GM12878 (cell line): ENCODE results near the gene SMARCA4. TPM values are rescaled to one million over a fixed set of nuclear protein-coding genes. Genes with fewer than 3 reads are reported as not detected.

Source experiments
- ATAC-seq: fragments of 200-7000 bp; cut with Tn5 transposase; 3 replicates; pipeline ENCODE4 v1.9.1; 2020; ENCODE audit warnings: mild to moderate bottlenecking, moderate library complexity
- BruUV-seq: library from RNA; stranded (reverse); fragments of 400-500 nt; replicated peaks from 2 replicates; lab custom pipeline; 2021; lab: Mats Ljungman, UMichigan
- CTCF ChIA-PET: fragments of 300-600 bp; sonication (Branson Sonifier 250); formaldehyde crosslinking; extraction: SDS; loops from one replicate; lab custom pipeline; 2021; ENCODE audit warnings: inconsistent platforms; lab: Yijun Ruan, JAX
- POLR2A ChIA-PET: fragments of 350-600 bp; formaldehyde crosslinking; extraction: SDS; loops from one replicate; lab custom pipeline; 2021; ENCODE audit warnings: inconsistent platforms; lab: Charles Lee
- RAD21 ChIA-PET: fragments of 300-600 bp; sonication (Branson Sonifier 250); formaldehyde crosslinking; loops from one replicate; lab custom pipeline; 2023; ENCODE audit warnings: antibody characterized with exemption; ENCODE audit not compliant: unreplicated experiment; lab: Charles Lee
- SMC1A ChIA-PET: fragments of 300-600 bp; sonication (Branson Sonifier 250); formaldehyde crosslinking; loops from one replicate; lab custom pipeline; 2023; ENCODE audit not compliant: unreplicated experiment, uncharacterized antibody; lab: Charles Lee
- DNase-seq: peaks from one replicate; pipeline ENCODE4 v3.0.0-alpha.2; 2011; ENCODE audit warnings: low read depth, low spot score
- FAIRE-seq: peaks from 3 replicates; lab custom pipeline; 2011; peaks lifted over from hg19 to GRCh38; lab: Jason Lieb, UNC
- H2AFZ ChIP-seq: 2 replicates; pipeline ENCODE4 v1.6.0; 2011; ENCODE audit warnings: low read depth, low read length, control low read depth; ENCODE audit not compliant: control insufficient read depth
- H3K27ac ChIP-seq: 2 replicates; pipeline ENCODE4 v1.5.1; 2011; ENCODE audit warnings: control low read depth; ENCODE audit not compliant: control insufficient read depth, insufficient read depth
- H3K27me3 ChIP-seq, 2 experiments: replicated peaks in 1 of 2; 2 replicates each; pipeline versions ENCODE4 v1.6.0 to v1.6.1; 2011; ENCODE audit warnings: low read length in 1 of 2; ENCODE audit not compliant: control insufficient read depth in 2 of 2, insufficient read depth in 2 of 2
- H3K36me3 ChIP-seq, 2 experiments: 2 replicates each; pipeline ENCODE4 v1.5.1; 2011; ENCODE audit warnings: low read length in 1 of 2; ENCODE audit not compliant: control insufficient read depth in 2 of 2, insufficient read depth in 2 of 2
- H3K4me1 ChIP-seq: 2 replicates; pipeline ENCODE4 v1.6.1; 2011; ENCODE audit warnings: mild to moderate bottlenecking, low read length, moderate library complexity, mixed read lengths; ENCODE audit not compliant: control insufficient read depth, insufficient read depth
- H3K4me2 ChIP-seq: 2 replicates; pipeline ENCODE4 v1.6.0; 2011; ENCODE audit warnings: control low read depth; ENCODE audit not compliant: control insufficient read depth, insufficient read depth
- H3K4me3 ChIP-seq: fragments of 200-600 bp; sonication (generic); 2 replicates; pipeline ENCODE4 v1.5.1; 2016
- H3K79me2 ChIP-seq: 2 replicates; pipeline ENCODE4 v1.6.0; 2011; ENCODE audit warnings: low read length; ENCODE audit not compliant: control insufficient read depth, insufficient read depth
- H3K9ac ChIP-seq: 2 replicates; pipeline ENCODE4 v1.8.0; 2011; ENCODE audit warnings: low read length, control low read depth, mixed read lengths; ENCODE audit not compliant: control insufficient read depth, insufficient read depth
- H3K9me3 ChIP-seq: replicated peaks from 3 replicates; pipeline ENCODE4 v1.5.1; 2011; ENCODE audit warnings: mild to moderate bottlenecking, low read length; ENCODE audit not compliant: control insufficient read depth, insufficient read depth
- H4K20me1 ChIP-seq: 2 replicates; pipeline ENCODE4 v1.6.0; 2011; ENCODE audit not compliant: control insufficient read depth, insufficient read depth
- ASH2L ChIP-seq: fragments of 300-600, 200-600 bp; sonication (generic); IDR thresholded peaks from 2 replicates; pipeline ENCODE4 v1.6.1; 2017; ENCODE audit warnings: low read depth, mild to moderate bottlenecking, borderline replicate concordance
- BHLHE40 ChIP-seq, 2 experiments: fragments of 450-650 bp in 1 of 2; IDR thresholded peaks; 2 replicates each; pipeline ENCODE4 v1.6.1; 2011 to 2017; ENCODE audit warnings: low read depth in 2 of 2, borderline replicate concordance in 1 of 2, improper control_type of control experiment in 1 of 2, low read length in 1 of 2, mild to moderate bottlenecking in 1 of 2
- CHD2 ChIP-seq: IDR thresholded peaks from 2 replicates; pipeline ENCODE4 v1.6.1; 2011; ENCODE audit warnings: low read depth, low read length, improper control_type of control experiment, borderline replicate concordance
- CREM ChIP-seq: IDR thresholded peaks from 2 replicates; pipeline ENCODE4 v1.6.1; 2014; ENCODE audit warnings: antibody characterized with exemption, low read depth
- EP300 ChIP-seq, 2 experiments: fragments of 150-350 bp in 1 of 2; IDR thresholded peaks; 2 replicates each; pipeline ENCODE4 v1.6.1; 2011 to 2012; ENCODE audit warnings: low read depth in 2 of 2, low read length in 2 of 2, borderline replicate concordance in 1 of 2, improper control_type of control experiment in 1 of 2, inconsistent platforms in 1 of 2; ENCODE audit not compliant: control insufficient read depth in 1 of 2
- GABPA ChIP-seq: IDR thresholded peaks from 2 replicates; pipeline ENCODE4 v1.6.1; 2014; ENCODE audit warnings: antibody characterized with exemption, low read depth, mild to moderate bottlenecking, inconsistent platforms
- NBN ChIP-seq: fragments of 450-650 bp; IDR thresholded peaks from 2 replicates; pipeline ENCODE4 v1.6.1; 2016
- NR2F1 ChIP-seq: fragments of 450-650 bp; conservative IDR thresholded peaks from 2 replicates; pipeline ENCODE4 v1.6.1; 2017; ENCODE audit warnings: mild to moderate bottlenecking
- PAX5 ChIP-seq: IDR thresholded peaks from 2 replicates; pipeline ENCODE4 v1.6.1; 2011; ENCODE audit warnings: low read depth, low read length, borderline replicate concordance
- PBX3 ChIP-seq: IDR thresholded peaks from 2 replicates; pipeline ENCODE4 v1.6.1; 2011; ENCODE audit warnings: mild to moderate bottlenecking, low read depth, low read length, moderate library complexity; ENCODE audit not compliant: insufficient replicate concordance
- RAD51 ChIP-seq: fragments of 450-650 bp; IDR thresholded peaks from 2 replicates; pipeline ENCODE4 v1.6.1; 2016; ENCODE audit warnings: moderate library complexity, mild to moderate bottlenecking, inconsistent platforms
- SMC3 ChIP-seq: IDR thresholded peaks from 2 replicates; pipeline ENCODE4 v1.6.1; 2011; ENCODE audit warnings: low read length, improper control_type of control experiment, borderline replicate concordance
- SREBF2 ChIP-seq: IDR thresholded peaks from 2 replicates; pipeline ENCODE4 v1.6.1; 2012; ENCODE audit warnings: mild to moderate bottlenecking, low read length
- TARDBP ChIP-seq: IDR thresholded peaks from 2 replicates; pipeline ENCODE4 v1.6.1; 2016; ENCODE audit warnings: borderline replicate concordance
- TCF12 ChIP-seq: IDR thresholded peaks from 2 replicates; pipeline ENCODE4 v1.6.1; 2011; ENCODE audit warnings: low read depth, mild to moderate bottlenecking, low read length
- TCF3 ChIP-seq: IDR thresholded peaks from 2 replicates; pipeline ENCODE4 v1.6.1; 2012; ENCODE audit warnings: low read depth, mild to moderate bottlenecking, low read length, borderline replicate concordance; ENCODE audit not compliant: insufficient read depth
- TCF7 ChIP-seq: IDR thresholded peaks from 2 replicates; pipeline ENCODE4 v1.6.1; 2014; ENCODE audit warnings: antibody characterized with exemption, borderline replicate concordance
- ZNF217 ChIP-seq: fragments of 450-650 bp; IDR thresholded peaks from 2 replicates; pipeline ENCODE4 v1.6.1; 2017; ENCODE audit warnings: antibody characterized with exemption, mild to moderate bottlenecking
- WGBS: methylation state at CpG from one replicate; pipeline ENCODE4 v1.1.6; 2016; ENCODE audit warnings: low lambda C conversion rate; ENCODE audit not compliant: insufficient replicate concordance, insufficient coverage; ENCODE audit errors: missing lambda C conversion rate; 5-methylcytosine and 5-hydroxymethylcytosine counted together
- in situ Hi-C: fragments of 300-500 bp; cut with MboI; formaldehyde crosslinking; loops from 9 replicates; pipeline ENCODE4 v1.14.3; 2018; ENCODE audit warnings: mixed read lengths
- intact Hi-C: fragments of 100-400 bp; cut with micrococcal nuclease; formaldehyde crosslinking; loops from one replicate; pipeline ENCODE4 v1.14.2; 2022; ENCODE audit not compliant: unreplicated experiment
- polyA plus RNA-seq, 11 experiments: library from polyadenylated mRNA; depleted of rRNA in 4 of 11; unstranded in 6 of 11; stranded (reverse) in 5 of 11; fragments of >200 nt; fragmentation: Nextera tagmentation in 4 of 11; fragmentation: Illumina TruSeq in 1 of 11; extraction: Ambion mirVana in 4 of 11; extraction: Trizol in 1 of 11; gene quantifications; 1 replicate in 1 of 11; 2 replicates in 10 of 11; pipeline versions ENCODE4 v1.2.1 to v1.2.3, GENCODE V29; 2011 to 2016; ENCODE audit warnings: inconsistent platforms in 2 of 11, missing spikeins in 2 of 11, low read depth in 1 of 11
- total RNA-seq, 4 experiments: library from RNA; depleted of rRNA in 3 of 4; stranded (reverse); fragments of >200 nt in 3 of 4; fragmentation: Illumina TruSeq in 1 of 4; extraction: Trizol in 1 of 4; gene quantifications; 2 replicates each; pipeline versions ENCODE4 v1.2.1 to v1.2.3, GENCODE V29; 2013 to 2021
- TF ChIP-seq, protein P1 (sequence below): fragments of 450-650 bp; conservative IDR thresholded peaks from 2 replicates; pipeline ENCODE4 v1.6.1; 2017; ENCODE audit warnings: mild to moderate bottlenecking, moderate library complexity
- TF ChIP-seq, protein P2 (sequence below): fragments of 450-650 bp; IDR thresholded peaks from 2 replicates; pipeline ENCODE4 v1.6.1; 2016; ENCODE audit warnings: mild to moderate bottlenecking

Gene SMARCA4
- total and polyA plus RNA-seq, 10 of the 15 experiments (the other 5 are each of a cell fraction or from before 2014, with no cell fraction given) = 22.4 to 175 (median 57.4) TPM

GRCh38 chr19:10968527-10969135 lies 7.8 kb downstream of the SMARCA4 start:
- ChIA-PET POLR2A (interaction anchor here (0.6 to 1.6 kb wide), 8 partner anchors 10 to 124 kb away, joined by 3 to 6 read pairs (median 5); no protein-coding TSS in a partner anchor), RAD21 (interaction anchor here (0.6 to 3.5 kb wide), 6 partner anchors 14 to 91 kb away, joined by 3 to 30 read pairs (median 4); no protein-coding TSS in a partner anchor), SMC1A (interaction anchor here (2.4 to 2.9 kb wide), 2 partner anchors 14 to 27 kb away, joined by 12 to 13 read pairs; no protein-coding TSS in a partner anchor), CTCF (interaction anchor here (0.6 to 3.5 kb wide), 9 partner anchors 11 to 238 kb away, joined by 3 to 39 read pairs (median 6); no protein-coding TSS in a partner anchor)
- 4% methylated on average over 10 of the region's 10 CpGs for WGBS
- Histone ChIP-seq H4K20me1 (peaks cover 4% of the 10 kb centered on the region; the same call in 1 of the 2 replicates), H3K9me3 (no peaks in the 10 kb centered on the region; the same call in 2 of the 3 replicates), H3K4me3 (peak overlapping the region; percentile 50), H3K27me3 (no peaks in the 10 kb centered on the region), H3K9ac (peak overlapping the region; percentile 55), H3K4me1 (peaks cover 41% of the 10 kb centered on the region), H3K79me2 (peaks cover 88% of the 10 kb centered on the region), H3K27ac (peak overlapping the region; percentile 50), H3K36me3 (peaks cover 0 to 2% of the 10 kb centered on the region in 2 experiments; a peak in 1 of 4 replicates), H3K4me2 (peak overlapping the region; percentile 80), H2AFZ (no peak overlapping the region)
- FAIRE-seq (no peak), DNase-seq (peak; percentile 41), ATAC-seq (peak; percentile 74)
- no TSS peak for BruUV-seq
- intact Hi-C loops = no loop called here
- in situ Hi-C loops = no loop called here
- TF ChIP-seq EP300 (IDR thresholded peaks at IDR 0.05; ENCODE audit: borderline replicate concordance in 1 of 2, control insufficient read depth in 1 of 2, low read depth in 2 of 2, low read length in 2 of 2) (no peak), GABPA (no peak), TCF12 (peak; percentile 88), TCF3 (peak; percentile 90), BHLHE40 (IDR thresholded peaks at IDR 0.05; ENCODE audit: borderline replicate concordance in 1 of 2, low read depth in 2 of 2, low read length in 1 of 2) (peak in 1 of 2 experiments; percentile 46; a peak in 1 of 4 replicates), TCF7 (no peak), PAX5 (peak; percentile 91), CREM (0 out of 2 replicates have a peak, but pooled peaks have one; percentile 56), SREBF2 (no peak), TARDBP (no peak), SMC3 (no peak; the same call in 1 of the 2 replicates), CHD2 (no peak), ZNF217 (no peak), PBX3 (peak; percentile 19), ASH2L (no peak), NBN (0 out of 2 replicates have a peak, but pooled peaks have one; percentile 21), NR2F1 (peak; percentile 15; the same call in 1 of the 2 replicates), RAD51 (no peak)
- TF ChIP-seq, protein P1, sequence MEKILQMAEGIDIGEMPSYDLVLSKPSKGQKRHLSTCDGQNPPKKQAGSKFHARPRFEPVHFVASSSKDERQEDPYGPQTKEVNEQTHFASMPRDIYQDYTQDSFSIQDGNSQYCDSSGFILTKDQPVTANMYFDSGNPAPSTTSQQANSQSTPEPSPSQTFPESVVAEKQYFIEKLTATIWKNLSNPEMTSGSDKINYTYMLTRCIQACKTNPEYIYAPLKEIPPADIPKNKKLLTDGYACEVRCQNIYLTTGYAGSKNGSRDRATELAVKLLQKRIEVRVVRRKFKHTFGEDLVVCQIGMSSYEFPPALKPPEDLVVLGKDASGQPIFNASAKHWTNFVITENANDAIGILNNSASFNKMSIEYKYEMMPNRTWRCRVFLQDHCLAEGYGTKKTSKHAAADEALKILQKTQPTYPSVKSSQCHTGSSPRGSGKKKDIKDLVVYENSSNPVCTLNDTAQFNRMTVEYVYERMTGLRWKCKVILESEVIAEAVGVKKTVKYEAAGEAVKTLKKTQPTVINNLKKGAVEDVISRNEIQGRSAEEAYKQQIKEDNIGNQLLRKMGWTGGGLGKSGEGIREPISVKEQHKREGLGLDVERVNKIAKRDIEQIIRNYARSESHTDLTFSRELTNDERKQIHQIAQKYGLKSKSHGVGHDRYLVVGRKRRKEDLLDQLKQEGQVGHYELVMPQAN = 0 out of 2 replicates have a peak, but pooled peaks have one; percentile 14
- TF ChIP-seq, protein P2, sequence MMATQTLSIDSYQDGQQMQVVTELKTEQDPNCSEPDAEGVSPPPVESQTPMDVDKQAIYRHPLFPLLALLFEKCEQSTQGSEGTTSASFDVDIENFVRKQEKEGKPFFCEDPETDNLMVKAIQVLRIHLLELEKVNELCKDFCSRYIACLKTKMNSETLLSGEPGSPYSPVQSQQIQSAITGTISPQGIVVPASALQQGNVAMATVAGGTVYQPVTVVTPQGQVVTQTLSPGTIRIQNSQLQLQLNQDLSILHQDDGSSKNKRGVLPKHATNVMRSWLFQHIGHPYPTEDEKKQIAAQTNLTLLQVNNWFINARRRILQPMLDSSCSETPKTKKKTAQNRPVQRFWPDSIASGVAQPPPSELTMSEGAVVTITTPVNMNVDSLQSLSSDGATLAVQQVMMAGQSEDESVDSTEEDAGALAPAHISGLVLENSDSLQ = 0 out of 2 replicates have a peak, but pooled peaks have one; percentile 30
